ENCODE data around the gene LIN9.

DNA sequence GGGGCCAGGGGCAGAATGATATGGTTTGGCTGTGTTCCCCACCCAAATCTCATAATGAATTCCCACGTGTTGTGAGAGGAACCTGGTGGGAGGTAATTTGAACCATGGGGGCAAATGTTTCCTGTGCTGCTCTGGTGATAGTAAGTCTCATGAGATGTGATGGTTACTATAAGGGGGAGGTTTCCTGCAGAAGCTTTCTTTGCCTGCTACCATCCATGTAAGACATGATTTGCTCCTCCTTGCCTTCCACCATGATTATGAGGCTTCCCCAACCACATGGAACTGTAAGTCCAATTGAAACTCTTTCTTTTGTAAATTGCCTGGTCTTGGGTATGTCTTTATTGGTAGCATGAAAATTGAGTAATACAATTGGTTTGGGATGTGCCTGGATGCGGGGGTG, 33.7 kb upstream of the LIN9 start:
- TF ChIP-seq FOXK2 (IDR thresholded peaks at IDR 0.05), result no peak
- TF ChIP-seq SP1 (IDR thresholded peaks at IDR 0.05), result no peak
- no peak for TF ChIP-seq FOXA1 (IDR thresholded peaks at IDR 0.05)
- TF ChIP-seq HDGF (IDR thresholded peaks at IDR 0.05; ENCODE audit: borderline replicate concordance), result no peak

Data from HEK293T (cell line).